GM19240 (cell line): Measurements from ENCODE around the gene ILDR2.

Experiments
- DNase-seq: peaks from one replicate; pipeline ENCODE4 v3.0.0; 2011; ENCODE audit warnings: low spot score; ENCODE audit not compliant: insufficient read length

The ILDR2 gene

DNA sequence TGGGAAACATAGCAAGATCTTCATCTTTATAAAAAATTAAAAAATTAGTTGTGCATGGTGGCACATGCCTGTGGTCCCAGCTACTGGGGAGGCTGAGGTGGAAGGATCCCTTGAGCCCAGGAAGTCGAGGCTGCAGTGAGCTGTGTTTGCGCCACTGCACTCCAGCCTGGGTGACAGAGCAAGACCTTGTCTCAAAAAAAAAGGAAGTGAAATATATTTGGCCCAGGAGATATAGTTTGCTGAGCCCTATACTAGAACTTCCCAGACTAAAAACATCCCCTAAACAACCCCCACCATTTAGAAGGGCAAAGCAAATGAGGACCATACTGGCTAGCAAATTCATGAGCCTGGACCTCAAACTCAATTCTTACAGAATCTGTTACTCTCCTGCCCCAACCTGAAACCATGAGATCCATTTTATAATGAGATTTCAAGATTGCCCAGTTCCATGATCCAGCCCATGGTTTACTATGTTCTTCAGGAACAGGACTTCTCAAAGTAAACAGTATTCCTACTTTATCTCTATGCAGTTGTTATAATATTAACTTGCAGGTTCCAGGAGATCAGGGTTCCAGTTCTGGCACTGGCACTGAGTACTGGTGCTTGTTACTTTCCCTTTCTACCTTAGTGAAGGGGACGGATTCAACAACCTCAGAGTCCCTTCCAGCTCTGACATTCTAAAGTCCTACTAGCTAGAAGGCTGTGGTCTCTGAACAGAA is 50.4 kb downstream of the ILDR2 start:
- no peak for DNase-seq

DNA sequence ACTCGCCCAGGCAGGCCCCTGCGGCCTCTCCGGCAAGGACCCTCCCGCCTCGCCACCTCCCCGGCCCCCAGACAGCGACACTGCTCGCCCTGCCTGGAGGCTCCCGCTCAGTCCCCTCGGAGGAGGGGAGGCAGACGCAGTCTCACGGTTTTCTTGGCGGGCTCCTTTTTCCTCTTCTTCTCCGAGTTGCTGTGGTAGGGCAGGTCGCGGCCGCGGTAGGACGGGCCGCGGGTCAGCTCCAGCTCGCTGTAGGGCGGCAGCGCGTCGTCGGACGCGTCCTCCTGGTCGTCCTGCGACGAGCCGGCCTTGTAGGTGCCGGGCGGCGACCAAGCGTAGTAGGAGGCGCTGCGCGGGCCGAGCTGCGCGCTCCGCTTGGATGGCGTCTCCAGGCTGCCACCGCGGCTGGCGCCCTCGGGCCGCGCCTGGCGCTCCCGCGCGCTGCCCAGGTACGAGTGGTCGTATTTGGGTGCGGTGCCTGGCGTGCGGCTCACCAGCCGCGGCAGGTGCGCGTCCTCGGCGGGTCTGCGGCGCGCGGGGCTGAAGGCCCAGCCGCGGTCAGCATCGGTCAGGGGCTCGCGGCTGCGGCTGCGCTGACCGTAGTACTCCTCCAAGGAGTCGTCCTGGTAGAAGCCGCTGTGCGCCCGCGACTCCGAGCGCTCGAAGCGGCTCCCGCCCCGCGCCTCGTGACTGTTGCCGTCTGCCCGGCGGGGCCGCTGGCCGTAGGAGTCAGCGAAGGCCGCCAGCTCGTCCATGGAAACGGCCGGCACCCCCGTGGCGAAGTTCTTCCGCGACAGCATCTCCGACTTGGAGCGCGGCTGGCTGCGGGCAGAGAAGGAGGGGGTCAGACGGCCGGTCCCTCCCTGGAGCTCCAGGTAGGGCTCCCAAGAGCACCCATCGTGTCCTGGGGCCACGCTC is 54.5 kb downstream of the ILDR2 start:
- no peak for DNase-seq

GRCh38 chr1:166918956-166919316 is 56.4 kb downstream of the ILDR2 start:
- DNase-seq = no peak

DNA sequence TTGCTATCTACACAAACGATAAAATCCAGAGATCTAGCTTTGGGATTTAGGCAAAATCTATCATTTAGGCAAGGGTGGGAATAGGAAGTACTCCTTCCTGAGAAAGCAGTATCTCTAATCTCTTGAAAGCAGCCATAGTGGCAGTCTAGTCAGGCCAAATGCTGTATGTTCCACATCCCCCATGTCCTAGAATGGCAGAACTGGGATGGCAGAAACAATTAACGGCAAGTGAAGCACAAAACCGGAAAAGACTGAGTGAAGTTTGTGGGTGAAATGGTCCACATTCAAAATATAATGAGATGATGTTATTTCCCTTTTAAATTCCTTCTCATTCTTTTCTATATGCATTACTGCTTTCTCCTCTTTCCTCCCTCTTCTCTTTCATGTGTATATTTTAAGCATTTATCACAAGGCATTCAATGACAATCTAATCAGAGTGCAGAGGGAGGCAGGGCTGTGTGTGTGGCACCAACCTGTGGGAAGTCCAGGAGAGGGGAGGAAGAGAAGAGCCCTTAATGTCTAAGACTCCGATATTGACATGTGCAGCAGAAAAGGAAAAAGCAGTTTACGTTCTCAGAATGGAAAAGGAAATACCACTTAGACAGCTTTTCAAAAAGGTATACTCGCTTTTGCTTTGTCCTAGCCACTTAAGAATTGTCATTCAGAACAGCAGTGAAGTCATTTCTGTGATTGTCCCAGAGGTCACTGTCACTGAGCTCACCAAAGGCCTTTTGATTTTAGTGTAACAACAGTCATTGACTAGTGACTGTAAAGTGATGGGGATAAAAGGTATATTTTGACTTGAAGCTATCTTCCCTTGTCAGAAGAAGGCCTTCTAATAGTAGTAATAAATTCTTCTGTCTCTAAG is 57.0 kb downstream of the ILDR2 start:
- DNase-seq = no peak

- no peak for DNase-seq
Measured at GRCh38 chr1:166915941-166916340, 59.4 kb downstream of the ILDR2 start.

GRCh38 chr1:166915042-166915441 is 60.3 kb downstream of the ILDR2 start:
- DNase-seq = no peak

DNA sequence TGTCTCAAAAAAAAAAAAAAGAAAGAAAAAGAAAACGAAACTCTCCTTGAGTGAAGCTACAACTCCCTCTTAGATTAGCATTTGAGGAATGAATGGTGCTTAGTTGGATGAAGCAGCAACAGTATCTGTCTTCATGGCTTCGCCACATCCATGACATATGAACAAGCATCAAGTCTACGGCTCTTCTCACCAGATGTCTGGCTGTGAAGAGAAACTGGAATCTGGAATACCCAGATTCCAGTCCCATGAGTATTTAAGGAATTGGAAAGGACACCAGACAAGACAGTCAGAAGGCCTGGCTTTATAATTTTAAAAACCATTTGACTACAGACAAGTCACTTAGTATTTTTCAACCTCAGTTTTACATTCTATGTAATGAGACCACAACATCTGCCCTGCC is 61.2 kb downstream of the ILDR2 start:
- DNase-seq = no peak

DNA sequence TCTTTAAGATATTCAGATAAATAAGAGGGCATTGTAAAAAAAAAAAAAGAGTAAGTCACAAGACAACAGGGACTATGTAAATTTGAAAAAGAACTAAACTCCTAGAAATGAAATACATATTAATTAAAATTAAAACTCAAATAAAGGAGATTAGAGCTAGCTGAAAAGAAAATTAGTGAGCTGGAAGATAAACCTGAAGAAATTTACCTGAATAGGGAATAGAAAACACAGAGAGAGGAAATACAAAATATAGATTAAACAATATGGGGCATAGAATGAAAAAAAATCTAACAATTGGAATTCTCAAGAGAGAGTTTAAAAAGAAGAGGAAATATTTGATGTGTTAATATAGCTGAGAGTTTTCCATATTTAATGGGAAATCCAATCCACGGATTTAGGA is 63.7 kb downstream of the ILDR2 start:
- no peak for DNase-seq

DNA sequence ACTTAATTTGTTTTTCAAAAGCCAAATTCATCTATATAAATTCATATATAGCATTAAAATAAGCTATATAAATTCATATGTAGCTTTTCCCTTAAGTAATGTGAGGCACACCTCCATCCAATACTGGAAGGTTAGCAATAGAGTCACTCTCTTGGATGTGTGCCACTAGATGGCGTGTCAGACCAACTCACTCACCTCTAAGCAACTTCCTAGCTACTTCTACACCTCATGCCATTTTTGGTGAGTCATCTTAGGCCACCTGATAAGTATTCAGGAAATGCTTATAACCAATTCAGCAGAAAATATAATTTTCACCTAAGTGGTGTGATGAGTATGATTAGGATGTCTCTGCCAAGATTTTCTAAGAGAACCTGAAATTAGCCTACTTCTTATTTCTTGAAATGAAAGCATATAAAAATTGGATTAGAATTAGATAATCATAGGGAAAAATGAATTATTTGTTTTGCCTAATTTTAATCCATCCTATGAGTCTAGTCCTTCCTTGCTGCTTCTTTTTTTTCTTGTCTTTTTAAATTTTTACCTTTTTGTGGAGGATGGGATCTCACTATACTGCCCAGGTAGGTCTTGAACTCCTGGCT is 64.8 kb downstream of the ILDR2 start:
- peak; percentile 64 for DNase-seq

GRCh38 chr1:166908942-166909341 is 66.4 kb downstream of the ILDR2 start:
- DNase-seq = no peak

DNA sequence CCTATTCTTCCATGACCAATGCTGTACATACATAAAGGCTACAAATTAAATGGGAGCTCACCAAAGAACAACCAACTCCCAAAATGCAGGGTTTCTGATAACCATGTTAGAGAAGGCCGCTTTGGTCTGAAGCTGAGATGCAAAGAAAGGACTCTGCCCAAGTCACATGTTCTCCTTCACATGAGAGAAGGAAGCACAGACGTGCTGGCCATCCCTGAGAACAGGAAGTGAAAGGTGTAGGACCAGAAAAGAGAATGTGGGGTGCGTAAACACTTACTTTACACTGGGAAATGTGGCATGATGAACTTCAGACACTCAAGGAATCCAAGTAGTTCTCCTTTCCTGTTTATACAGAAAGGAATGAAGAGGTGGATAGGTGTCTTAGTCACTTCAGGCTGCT is 67.6 kb downstream of the ILDR2 start:
- no peak for DNase-seq

DNA sequence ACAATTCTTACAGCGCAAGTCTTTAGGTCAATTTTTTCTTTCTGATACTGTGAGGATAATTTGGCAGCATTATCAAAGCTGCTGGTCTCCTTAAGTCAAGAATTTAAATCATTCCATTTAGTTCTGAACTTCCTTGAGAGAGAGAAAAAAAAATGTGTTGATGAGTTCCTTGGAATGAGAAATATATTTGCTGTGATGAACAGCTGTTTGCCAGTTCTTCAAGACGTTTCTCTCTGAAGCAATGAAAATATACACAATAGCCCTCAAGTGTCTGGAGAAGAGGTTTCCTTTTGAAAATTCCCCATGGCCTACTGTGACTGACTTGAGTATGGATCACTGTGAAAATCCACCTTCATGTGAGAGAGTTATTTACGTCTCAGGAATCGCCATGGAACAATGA is 68.3 kb downstream of the ILDR2 start:
- no peak for DNase-seq

- DNase-seq = no peak
Measured at GRCh38 chr1:166906647-166907046, 68.7 kb downstream of the ILDR2 start.

DNA sequence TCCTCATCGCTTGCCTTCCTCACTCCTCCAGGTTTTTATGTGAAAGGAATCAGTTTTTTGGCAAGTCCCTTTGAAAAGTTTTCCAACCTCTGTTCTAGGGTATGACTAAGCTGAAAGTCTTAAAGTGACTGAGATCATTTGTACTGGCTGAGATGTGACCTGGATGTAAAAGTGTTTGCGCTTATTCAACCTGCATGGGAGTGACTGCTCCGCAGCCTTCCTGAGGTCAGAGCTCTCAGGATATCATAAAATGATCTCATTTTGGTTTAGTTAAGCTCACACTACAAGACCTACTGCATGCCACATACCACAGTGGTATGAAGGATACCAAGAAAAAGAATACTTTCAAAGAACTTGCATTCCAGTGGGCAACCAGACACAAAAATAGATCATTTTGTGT is 69.4 kb downstream of the ILDR2 start:
- DNase-seq = no peak

DNA sequence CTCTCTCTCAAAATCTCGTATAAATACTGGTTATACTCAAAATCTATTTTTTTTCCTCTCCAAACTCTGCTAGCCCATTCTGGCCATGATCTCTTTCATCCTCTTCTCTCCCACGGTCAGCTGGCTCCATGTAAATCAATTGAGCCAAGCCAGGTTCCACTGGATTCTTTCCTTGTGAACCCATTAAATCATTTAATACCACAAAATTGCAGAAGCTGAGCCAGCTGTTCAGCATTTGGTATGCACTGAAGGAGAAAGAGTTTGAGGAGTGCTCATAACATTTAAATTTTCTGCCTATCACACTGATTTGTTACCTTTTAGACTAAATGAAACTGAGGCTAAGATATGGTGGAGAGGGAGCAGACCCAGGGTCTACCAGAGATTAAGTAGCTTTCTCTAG is 70.2 kb downstream of the ILDR2 start:
- DNase-seq = no peak

- DNase-seq = no peak
Measured at GRCh38 chr1:166903232-166903631, 72.1 kb downstream of the ILDR2 start.

GRCh38 chr1:166902279-166902678 is 73.1 kb downstream of the ILDR2 start:
- no peak for DNase-seq

DNA sequence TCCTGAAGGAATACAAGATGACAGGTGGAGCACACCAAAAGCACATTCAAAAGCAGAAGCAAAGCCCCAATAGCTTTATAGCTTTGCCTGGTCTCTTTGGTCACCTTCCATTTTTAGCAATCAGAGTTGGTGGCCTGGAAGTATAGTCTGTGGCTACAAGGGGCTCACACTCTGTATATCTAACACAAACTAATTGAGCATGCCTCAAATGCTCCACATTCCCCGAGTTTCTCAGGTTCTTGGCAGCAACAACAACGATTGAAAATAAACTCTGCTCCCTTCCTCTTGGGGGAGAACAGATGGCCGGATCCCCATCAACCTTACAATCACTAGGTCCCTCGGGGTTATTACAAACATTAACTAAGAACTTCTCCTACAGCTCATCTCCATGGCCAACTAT is 74.4 kb downstream of the ILDR2 start:
- no peak for DNase-seq

GRCh38 chr1:166899769-166900168 is 75.6 kb downstream of the ILDR2 start:
- DNase-seq = no peak

DNA sequence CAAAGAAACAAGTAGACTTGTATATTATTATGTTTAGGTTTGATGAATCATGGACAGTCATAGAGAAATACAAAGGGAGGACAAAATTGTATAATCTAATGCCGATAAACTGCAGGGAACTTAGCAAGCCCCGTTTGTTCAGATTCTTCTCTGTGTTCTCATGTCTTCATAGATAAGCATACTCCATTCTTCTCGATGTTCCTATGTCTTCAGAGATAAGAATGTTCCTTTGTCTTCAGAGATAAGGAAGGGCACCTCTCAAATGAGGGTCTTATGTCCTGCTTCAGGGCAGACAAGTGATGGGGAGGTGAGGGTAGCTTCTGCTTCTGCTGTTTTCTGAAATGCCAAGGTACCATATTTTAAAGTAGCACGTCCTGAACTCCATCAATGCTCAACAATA is 79.6 kb downstream of the ILDR2 start:
- no peak for DNase-seq

DNA sequence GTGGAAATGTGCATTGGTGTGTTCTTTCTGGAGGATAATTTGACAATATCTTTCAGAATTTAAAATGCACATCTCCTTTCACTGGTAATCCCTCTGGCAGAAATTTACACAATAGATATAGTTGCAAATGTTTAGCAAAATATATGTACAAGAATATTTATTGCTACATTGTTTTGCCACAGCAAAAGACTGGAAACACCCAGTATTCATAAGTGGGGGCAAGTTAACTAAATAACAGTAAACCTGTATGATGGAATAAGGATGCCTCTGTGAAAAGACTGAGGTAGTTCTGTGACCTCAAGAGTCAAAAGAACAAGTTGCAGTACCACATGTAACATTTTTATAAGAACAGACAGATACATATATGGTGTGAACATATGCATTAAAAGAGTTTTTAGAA is 85.6 kb downstream of the ILDR2 start:
- no peak for DNase-seq
